ENCODE measurements around the gene NYNRIN.

Gene NYNRIN

GRCh38 chr14:24409192-24409591 is 10.4 kb downstream of the NYNRIN start:
- Histone ChIP-seq H3K36me3 (ENCODE audit: control insufficient read depth in 1 of 2, insufficient read depth in 2 of 2, low read length in 2 of 2) (peaks cover 21 to 35% of the 10 kb centered on the region in 2 donors), H3K27me3 (ENCODE audit: low read depth, low read length) (no peaks in the 10 kb centered on the region), H3K27ac (ENCODE audit: low read length) (no peak overlapping the region), H3K4me3 (ENCODE audit: low read depth in 1 of 2, low read length in 2 of 2) (no peak overlapping the region), H3K4me1 (ENCODE audit: control insufficient read depth in 1 of 2, insufficient read depth in 2 of 2, low read length in 2 of 2) (peaks cover 0 to 6% of the 10 kb centered on the region in 2 donors), H3K9me3 (ENCODE audit: control insufficient read depth in 1 of 2, low read length in 2 of 2) (no peaks in the 10 kb centered on the region)

- Histone ChIP-seq H3K36me3 (ENCODE audit: control insufficient read depth in 1 of 2, insufficient read depth in 2 of 2, low read length in 2 of 2) (peaks cover 21 to 42% of the 10 kb centered on the region in 2 donors), H3K27me3 (ENCODE audit: low read depth, low read length) (no peaks in the 10 kb centered on the region), H3K9me3 (ENCODE audit: control insufficient read depth in 1 of 2, low read length in 2 of 2) (no peaks in the 10 kb centered on the region), H3K4me1 (ENCODE audit: control insufficient read depth in 1 of 2, insufficient read depth in 2 of 2, low read length in 2 of 2) (peaks cover 0 to 6% of the 10 kb centered on the region in 2 donors), H3K4me3 (ENCODE audit: low read depth in 1 of 2, low read length in 2 of 2) (no peak overlapping the region), H3K27ac (ENCODE audit: low read length) (no peak overlapping the region)
Observed at GRCh38 chr14:24409956-24410355, 11.2 kb downstream of the NYNRIN start.

- Histone ChIP-seq H3K4me3 (ENCODE audit: low read depth in 1 of 2, low read length in 2 of 2) (no peak overlapping the region), H3K4me1 (ENCODE audit: control insufficient read depth in 1 of 2, insufficient read depth in 2 of 2, low read length in 2 of 2) (peaks cover 0 to 6% of the 10 kb centered on the region in 2 donors), H3K27me3 (ENCODE audit: low read depth, low read length) (no peaks in the 10 kb centered on the region), H3K9me3 (ENCODE audit: control insufficient read depth in 1 of 2, low read length in 2 of 2) (no peaks in the 10 kb centered on the region), H3K36me3 (ENCODE audit: control insufficient read depth in 1 of 2, insufficient read depth in 2 of 2, low read length in 2 of 2) (peaks cover 21 to 51% of the 10 kb centered on the region in 2 donors), H3K27ac (ENCODE audit: low read length) (no peak overlapping the region)
Observed at GRCh38 chr14:24411443-24412389, 12.9 kb downstream of the NYNRIN start.

- H3K9me3 ChIP-seq (ENCODE audit: control insufficient read depth in 1 of 2, low read length in 2 of 2), result no peaks in the 10 kb centered on the region
- H3K4me3 ChIP-seq (ENCODE audit: low read depth in 1 of 2, low read length in 2 of 2), result no peak overlapping the region
- no peaks in the 10 kb centered on the region for H3K27me3 ChIP-seq (ENCODE audit: low read depth, low read length)
- H3K36me3 ChIP-seq (ENCODE audit: control insufficient read depth in 1 of 2, insufficient read depth in 2 of 2, low read length in 2 of 2), result peaks cover 17 to 41% of the 10 kb centered on the region in 2 donors
- peaks cover 0 to under 1% of the 10 kb centered on the region in 2 donors for H3K4me1 ChIP-seq (ENCODE audit: control insufficient read depth in 1 of 2, insufficient read depth in 2 of 2, low read length in 2 of 2)
- H3K27ac ChIP-seq (ENCODE audit: low read length), result no peak overlapping the region
Observed at GRCh38 chr14:24414077-24414476, 15.3 kb downstream of the NYNRIN start.

GRCh38 chr14:24414732-24415420 is 16.1 kb downstream of the NYNRIN start:
- no peaks in the 10 kb centered on the region for H3K4me1 ChIP-seq (ENCODE audit: control insufficient read depth in 1 of 2, insufficient read depth in 2 of 2, low read length in 2 of 2)
- H3K4me3 ChIP-seq (ENCODE audit: low read depth in 1 of 2, low read length in 2 of 2), result no peak overlapping the region
- peaks cover 17 to 35% of the 10 kb centered on the region in 2 donors for H3K36me3 ChIP-seq (ENCODE audit: control insufficient read depth in 1 of 2, insufficient read depth in 2 of 2, low read length in 2 of 2)
- no peak overlapping the region for H3K27ac ChIP-seq (ENCODE audit: low read length)
- H3K9me3 ChIP-seq (ENCODE audit: control insufficient read depth in 1 of 2, low read length in 2 of 2), result no peaks in the 10 kb centered on the region
- H3K27me3 ChIP-seq (ENCODE audit: low read depth, low read length), result no peaks in the 10 kb centered on the region

GRCh38 chr14:24415421-24416253 is 16.8 kb downstream of the NYNRIN start:
- Histone ChIP-seq H3K27me3 (ENCODE audit: low read depth, low read length) (no peaks in the 10 kb centered on the region), H3K4me3 (ENCODE audit: low read depth in 1 of 2, low read length in 2 of 2) (no peak overlapping the region), H3K4me1 (ENCODE audit: control insufficient read depth in 1 of 2, insufficient read depth in 2 of 2, low read length in 2 of 2) (no peaks in the 10 kb centered on the region), H3K27ac (ENCODE audit: low read length) (no peak overlapping the region), H3K36me3 (ENCODE audit: control insufficient read depth in 1 of 2, insufficient read depth in 2 of 2, low read length in 2 of 2) (peaks cover 16 to 33% of the 10 kb centered on the region in 2 donors), H3K9me3 (ENCODE audit: control insufficient read depth in 1 of 2, low read length in 2 of 2) (no peaks in the 10 kb centered on the region)

GRCh38 chr14:24416254-24416931 is 17.6 kb downstream of the NYNRIN start:
- Histone ChIP-seq H3K4me1 (ENCODE audit: control insufficient read depth in 1 of 2, insufficient read depth in 2 of 2, low read length in 2 of 2) (no peaks in the 10 kb centered on the region), H3K36me3 (ENCODE audit: control insufficient read depth in 1 of 2, insufficient read depth in 2 of 2, low read length in 2 of 2) (peaks cover 9 to 27% of the 10 kb centered on the region in 2 donors), H3K27ac (ENCODE audit: low read length) (no peak overlapping the region), H3K9me3 (ENCODE audit: control insufficient read depth in 1 of 2, low read length in 2 of 2) (no peaks in the 10 kb centered on the region), H3K27me3 (ENCODE audit: low read depth, low read length) (no peaks in the 10 kb centered on the region), H3K4me3 (ENCODE audit: low read depth in 1 of 2, low read length in 2 of 2) (no peak overlapping the region)

- H3K4me3 ChIP-seq (ENCODE audit: low read depth in 1 of 2, low read length in 2 of 2), result no peak overlapping the region
- H3K9me3 ChIP-seq (ENCODE audit: control insufficient read depth in 1 of 2, low read length in 2 of 2), result no peaks in the 10 kb centered on the region
- no peaks in the 10 kb centered on the region for H3K27me3 ChIP-seq (ENCODE audit: low read depth, low read length)
- H3K36me3 ChIP-seq (ENCODE audit: control insufficient read depth in 1 of 2, insufficient read depth in 2 of 2, low read length in 2 of 2), result peaks cover 8 to 27% of the 10 kb centered on the region in 2 donors
- H3K4me1 ChIP-seq (ENCODE audit: control insufficient read depth in 1 of 2, insufficient read depth in 2 of 2, low read length in 2 of 2), result no peaks in the 10 kb centered on the region
- no peak overlapping the region for H3K27ac ChIP-seq (ENCODE audit: low read length)
Observed at GRCh38 chr14:24416932-24417619, 18.3 kb downstream of the NYNRIN start.

- H3K36me3 ChIP-seq (ENCODE audit: control insufficient read depth in 1 of 2, insufficient read depth in 2 of 2, low read length in 2 of 2), result peaks cover 8 to 25% of the 10 kb centered on the region in 2 donors
- no peaks in the 10 kb centered on the region for H3K27me3 ChIP-seq (ENCODE audit: low read depth, low read length)
- H3K4me3 ChIP-seq (ENCODE audit: low read depth in 1 of 2, low read length in 2 of 2), result no peak overlapping the region
- H3K9me3 ChIP-seq (ENCODE audit: control insufficient read depth in 1 of 2, low read length in 2 of 2), result no peaks in the 10 kb centered on the region
- no peaks in the 10 kb centered on the region for H3K4me1 ChIP-seq (ENCODE audit: control insufficient read depth in 1 of 2, insufficient read depth in 2 of 2, low read length in 2 of 2)
- H3K27ac ChIP-seq (ENCODE audit: low read length), result no peak overlapping the region
Observed at GRCh38 chr14:24417832-24418491, 19.2 kb downstream of the NYNRIN start.

- Histone ChIP-seq H3K36me3 (ENCODE audit: control insufficient read depth in 1 of 2, insufficient read depth in 2 of 2, low read length in 2 of 2) (peaks cover 6 to 23% of the 10 kb centered on the region in 2 donors), H3K27ac (ENCODE audit: low read length) (no peak overlapping the region), H3K9me3 (ENCODE audit: control insufficient read depth in 1 of 2, low read length in 2 of 2) (no peaks in the 10 kb centered on the region), H3K27me3 (ENCODE audit: low read depth, low read length) (no peaks in the 10 kb centered on the region), H3K4me3 (ENCODE audit: low read depth in 1 of 2, low read length in 2 of 2) (no peak overlapping the region), H3K4me1 (ENCODE audit: control insufficient read depth in 1 of 2, insufficient read depth in 2 of 2, low read length in 2 of 2) (no peaks in the 10 kb centered on the region)
Observed at GRCh38 chr14:24418492-24418873, 19.7 kb downstream of the NYNRIN start.
